H9 (cell line): ENCODE data around the gene DCLK2. TPM values are rescaled to one million over a fixed set of nuclear protein-coding genes. Genes with fewer than 3 reads are reported as not detected.

Experiments
- DNase-seq: peaks from one replicate; pipeline ENCODE4 v3.0.0-alpha.2; 2017
- H2AFZ ChIP-seq: one replicate; pipeline ENCODE4 v1.6.1; 2013; ENCODE audit warnings: mild to moderate bottlenecking, low read length, control low read depth, moderate library complexity
- H2AK5ac ChIP-seq: 2 replicates; pipeline ENCODE4 v1.6.1; 2013; ENCODE audit warnings: low read length, control low read depth, mixed read lengths; ENCODE audit not compliant: insufficient read length
- H2BK120ac ChIP-seq: one replicate; pipeline ENCODE4 v1.6.1; 2013; ENCODE audit warnings: low read depth, mild to moderate bottlenecking, low read length, control low read depth, inconsistent platforms; ENCODE audit not compliant: poor library complexity, severe bottlenecking
- H2BK12ac ChIP-seq: 2 replicates; pipeline ENCODE4 v1.6.1; 2013; ENCODE audit warnings: low read length, control low read depth, mixed read lengths, low read depth; ENCODE audit not compliant: insufficient read length
- H2BK15ac ChIP-seq: 2 replicates; pipeline ENCODE4 v1.6.1; 2013; ENCODE audit warnings: low read depth, low read length, control low read depth
- H2BK20ac ChIP-seq: one replicate; pipeline ENCODE4 v1.6.1; 2013; ENCODE audit warnings: low read depth, mild to moderate bottlenecking, low read length, control low read depth, inconsistent platforms; ENCODE audit not compliant: poor library complexity, severe bottlenecking
- H2BK5ac ChIP-seq: 2 replicates; pipeline ENCODE4 v1.6.1; 2013; ENCODE audit warnings: low read length, control low read depth, mixed read lengths; ENCODE audit not compliant: insufficient read length
- H3K14ac ChIP-seq: 2 replicates; pipeline ENCODE4 v1.6.1; 2013; ENCODE audit warnings: low read length, control low read depth; ENCODE audit not compliant: insufficient read depth
- H3K18ac ChIP-seq: 2 replicates; pipeline ENCODE4 v1.6.1; 2013; ENCODE audit warnings: low read depth, mild to moderate bottlenecking, mixed read lengths, low read length, control low read depth; ENCODE audit not compliant: insufficient read length
- H3K23ac ChIP-seq: 2 replicates; pipeline ENCODE4 v1.6.1; 2013; ENCODE audit warnings: low read length, control low read depth, mixed read lengths, low read depth; ENCODE audit not compliant: insufficient read length
- H3K23me2 ChIP-seq: 2 replicates; pipeline ENCODE4 v1.6.1; 2013; ENCODE audit warnings: low read depth, mild to moderate bottlenecking, mixed read lengths, low read length, control low read depth; ENCODE audit not compliant: insufficient read length, poor library complexity, severe bottlenecking
- H3K27ac ChIP-seq: 2 replicates; pipeline ENCODE4 v1.5.1; 2013; ENCODE audit warnings: low read length, control low read depth, mixed read lengths, low read depth; ENCODE audit not compliant: insufficient read length
- H3K27me3 ChIP-seq: 2 replicates; pipeline ENCODE4 v1.6.1; 2013; ENCODE audit warnings: low read length, control low read depth, inconsistent platforms; ENCODE audit not compliant: insufficient read depth
- H3K4ac ChIP-seq: 2 replicates; pipeline ENCODE4 v1.6.1; 2013; ENCODE audit warnings: low read depth, mild to moderate bottlenecking, control low read depth, inconsistent platforms, low read length, moderate library complexity
- H3K4me1 ChIP-seq: 2 replicates; pipeline ENCODE4 v1.6.1; 2013; ENCODE audit warnings: low read length, control low read depth, inconsistent platforms; ENCODE audit not compliant: insufficient read depth
- H3K4me2 ChIP-seq: 2 replicates; pipeline ENCODE4 v1.6.1; 2013; ENCODE audit warnings: low read length, control low read depth, mixed read lengths; ENCODE audit not compliant: insufficient read length, insufficient read depth
- H3K56ac ChIP-seq: 2 replicates; pipeline ENCODE4 v1.6.1; 2013; ENCODE audit warnings: low read depth, mild to moderate bottlenecking, mixed read lengths, low read length, control low read depth; ENCODE audit not compliant: insufficient read length
- H3K79me1 ChIP-seq: 2 replicates; pipeline ENCODE4 v1.6.1; 2013; ENCODE audit warnings: low read depth, mild to moderate bottlenecking, moderate library complexity, low read length, control low read depth, inconsistent platforms; ENCODE audit not compliant: insufficient read depth, poor library complexity, severe bottlenecking
- H3K79me2 ChIP-seq: 2 replicates; pipeline ENCODE4 v1.6.1; 2013; ENCODE audit warnings: low read length, control low read depth, inconsistent platforms; ENCODE audit not compliant: insufficient read depth
- H3K9ac ChIP-seq: 2 replicates; pipeline ENCODE4 v1.6.1; 2013; ENCODE audit warnings: low read length, control low read depth, mixed read lengths; ENCODE audit not compliant: insufficient read length; ENCODE audit errors: extremely low read depth
- H3K9me3 ChIP-seq: one replicate; pipeline ENCODE4 v1.6.1; 2013; ENCODE audit warnings: low read depth, low read length, inconsistent platforms; ENCODE audit not compliant: control insufficient read depth
- H3T11ph ChIP-seq: one replicate; pipeline ENCODE4 v1.6.1; 2013; ENCODE audit warnings: mild to moderate bottlenecking, low read length, control low read depth, inconsistent platforms
- H4K20me1 ChIP-seq: one replicate; pipeline ENCODE4 v1.6.1; 2013; ENCODE audit not compliant: control insufficient read depth, insufficient read length, insufficient read depth
- H4K5ac ChIP-seq: 2 replicates; pipeline ENCODE4 v1.6.1; 2013; ENCODE audit warnings: low read depth, mild to moderate bottlenecking, mixed read lengths, low read length, control low read depth; ENCODE audit not compliant: insufficient read length
- H4K8ac ChIP-seq: replicated peaks from 2 replicates; pipeline ENCODE4 v1.6.1; 2013; ENCODE audit warnings: low read length, control low read depth, mixed read lengths, low read depth; ENCODE audit not compliant: insufficient read length
- H4K91ac ChIP-seq: 2 replicates; pipeline ENCODE4 v1.6.1; 2013; ENCODE audit warnings: low read depth, mild to moderate bottlenecking, moderate library complexity, mixed read lengths, low read length, control low read depth; ENCODE audit not compliant: insufficient read length
- H3K27ac Mint-ChIP-seq, 3 experiments: 2 replicates in 2 of 3; 3 replicates in 1 of 3; pipeline ENCODE4 v1.8.0; 2020 to 2021; ENCODE audit warnings: mixed read lengths in 3 of 3, mild to moderate bottlenecking in 1 of 3, moderate library complexity in 1 of 3
- H3K27me3 Mint-ChIP-seq: 2 replicates; pipeline ENCODE4 v1.8.0; 2021; ENCODE audit warnings: low read depth, mild to moderate bottlenecking, moderate library complexity, mixed read lengths
- H3K36me3 Mint-ChIP-seq, 3 experiments: 2 replicates in 2 of 3; 3 replicates in 1 of 3; pipeline ENCODE4 v1.8.0; 2020 to 2021; ENCODE audit warnings: low read depth in 3 of 3, mixed read lengths in 3 of 3; ENCODE audit not compliant: insufficient read depth in 1 of 3
- H3K4me1 Mint-ChIP-seq, 2 experiments: 2 replicates each; pipeline ENCODE4 v1.8.0; 2020; ENCODE audit warnings: mixed read lengths in 2 of 2
- H3K4me3 Mint-ChIP-seq, 2 experiments: 2 replicates in 1 of 2; 3 replicates in 1 of 2; pipeline ENCODE4 v1.8.0; 2020 to 2021; ENCODE audit warnings: mild to moderate bottlenecking in 2 of 2, mixed read lengths in 2 of 2, moderate library complexity in 1 of 2
- H3K9me3 Mint-ChIP-seq, 2 experiments: 2 replicates in 1 of 2; 3 replicates in 1 of 2; pipeline ENCODE4 v1.8.0; 2020; ENCODE audit warnings: mild to moderate bottlenecking in 2 of 2, mixed read lengths in 2 of 2, moderate library complexity in 1 of 2
- total RNA-seq: library from RNA; stranded (reverse); gene quantifications from 2 replicates; pipeline ENCODE4 v1.2.1, GENCODE V29; 2021
- TF ChIP-seq, protein P1 (sequence below): fragments of 200-600 bp; sonication (generic); conservative IDR thresholded peaks from 3 replicates; pipeline ENCODE4 v1.8.0; 2021; ENCODE audit warnings: antibody characterized with exemption, mild to moderate bottlenecking

Gene DCLK2
- total RNA-seq, 1 experiment from 2014 or later = 0.33 TPM

DNA sequence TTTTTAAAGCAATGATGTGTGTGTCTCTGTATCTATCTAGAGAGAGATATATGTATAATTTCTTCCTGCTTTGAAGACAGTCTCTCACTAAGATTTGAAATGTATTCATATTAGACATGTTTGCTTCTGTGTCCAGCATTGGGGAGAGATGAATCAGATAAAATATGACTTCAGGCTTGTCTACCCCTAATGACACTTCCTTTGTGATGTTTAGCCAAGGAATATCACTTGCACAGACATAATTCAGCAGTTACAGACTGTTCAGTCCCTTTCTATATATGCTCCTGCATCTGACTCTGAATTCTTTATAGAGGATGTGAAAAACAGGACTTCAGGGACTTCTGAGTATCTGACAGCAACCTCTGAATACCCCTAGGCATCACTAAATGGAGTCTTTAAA lies 158.4 kb downstream of the DCLK2 start:
- Histone ChIP-seq H4K8ac (no peak overlapping the region), H2AFZ (no peak overlapping the region), H3K9me3 (no peaks in the 10 kb centered on the region), H3K27me3 (no peaks in the 10 kb centered on the region), H3K4me1 (no peaks in the 10 kb centered on the region), H2BK15ac (no peak overlapping the region), H3K9ac (no peak overlapping the region), H2BK5ac (no peak overlapping the region), H3K27ac (no peak overlapping the region), H4K20me1 (no peaks in the 10 kb centered on the region), H2BK12ac (no peak overlapping the region), H3K14ac (no peak overlapping the region), H3K56ac (no peak overlapping the region), H3K79me2 (no peaks in the 10 kb centered on the region), H3K18ac (no peak overlapping the region), H3K4me2 (no peak overlapping the region), H3K23me2 (no peaks in the 10 kb centered on the region), H3K23ac (no peak overlapping the region), H2BK120ac (no peak overlapping the region), H3T11ph (no peak overlapping the region), H3K79me1 (no peaks in the 10 kb centered on the region), H3K4ac (no peak overlapping the region), H2BK20ac (no peak overlapping the region), H2AK5ac (no peak overlapping the region), H4K5ac (no peak overlapping the region), H4K91ac (no peak overlapping the region)
- TF ChIP-seq, protein P1, sequence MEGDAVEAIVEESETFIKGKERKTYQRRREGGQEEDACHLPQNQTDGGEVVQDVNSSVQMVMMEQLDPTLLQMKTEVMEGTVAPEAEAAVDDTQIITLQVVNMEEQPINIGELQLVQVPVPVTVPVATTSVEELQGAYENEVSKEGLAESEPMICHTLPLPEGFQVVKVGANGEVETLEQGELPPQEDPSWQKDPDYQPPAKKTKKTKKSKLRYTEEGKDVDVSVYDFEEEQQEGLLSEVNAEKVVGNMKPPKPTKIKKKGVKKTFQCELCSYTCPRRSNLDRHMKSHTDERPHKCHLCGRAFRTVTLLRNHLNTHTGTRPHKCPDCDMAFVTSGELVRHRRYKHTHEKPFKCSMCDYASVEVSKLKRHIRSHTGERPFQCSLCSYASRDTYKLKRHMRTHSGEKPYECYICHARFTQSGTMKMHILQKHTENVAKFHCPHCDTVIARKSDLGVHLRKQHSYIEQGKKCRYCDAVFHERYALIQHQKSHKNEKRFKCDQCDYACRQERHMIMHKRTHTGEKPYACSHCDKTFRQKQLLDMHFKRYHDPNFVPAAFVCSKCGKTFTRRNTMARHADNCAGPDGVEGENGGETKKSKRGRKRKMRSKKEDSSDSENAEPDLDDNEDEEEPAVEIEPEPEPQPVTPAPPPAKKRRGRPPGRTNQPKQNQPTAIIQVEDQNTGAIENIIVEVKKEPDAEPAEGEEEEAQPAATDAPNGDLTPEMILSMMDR = no peak
- Mint-ChIP-seq H3K4me1 (peaks cover 15 to 16% of the 10 kb centered on the region in 2 experiments), H3K9me3 (no peaks in the 10 kb centered on the region), H3K27ac (no peak overlapping the region), H3K36me3 (no peaks in the 10 kb centered on the region), H3K4me3 (no peak overlapping the region), H3K27me3 (no peaks in the 10 kb centered on the region)
- no peak for DNase-seq
